GM12878 (cell line): Measurements from ENCODE around the gene NKX1-1. TPM values are rescaled to one million over a fixed set of nuclear protein-coding genes. Genes with fewer than 3 reads are reported as not detected.

Experiments
- ATAC-seq: fragments of 200-7000 bp; cut with Tn5 transposase; 3 replicates; pipeline ENCODE4 v1.9.1; 2020; ENCODE audit warnings: mild to moderate bottlenecking, moderate library complexity
- BruUV-seq: library from RNA; stranded (reverse); fragments of 400-500 nt; replicated peaks from 2 replicates; lab custom pipeline; 2021; lab: Mats Ljungman, UMichigan
- CTCF ChIA-PET: fragments of 300-600 bp; sonication (Branson Sonifier 250); formaldehyde crosslinking; extraction: SDS; loops from one replicate; lab custom pipeline; 2021; ENCODE audit warnings: inconsistent platforms; lab: Yijun Ruan, JAX
- POLR2A ChIA-PET: fragments of 350-600 bp; formaldehyde crosslinking; extraction: SDS; loops from one replicate; lab custom pipeline; 2021; ENCODE audit warnings: inconsistent platforms; lab: Charles Lee
- RAD21 ChIA-PET: fragments of 300-600 bp; sonication (Branson Sonifier 250); formaldehyde crosslinking; loops from one replicate; lab custom pipeline; 2023; ENCODE audit warnings: antibody characterized with exemption; ENCODE audit not compliant: unreplicated experiment; lab: Charles Lee
- SMC1A ChIA-PET: fragments of 300-600 bp; sonication (Branson Sonifier 250); formaldehyde crosslinking; loops from one replicate; lab custom pipeline; 2023; ENCODE audit not compliant: unreplicated experiment, uncharacterized antibody; lab: Charles Lee
- DNase-seq: peaks from one replicate; pipeline ENCODE4 v3.0.0-alpha.2; 2011; ENCODE audit warnings: low read depth, low spot score
- FAIRE-seq: peaks from 3 replicates; lab custom pipeline; 2011; peaks lifted over from hg19 to GRCh38; lab: Jason Lieb, UNC
- H2AFZ ChIP-seq: 2 replicates; pipeline ENCODE4 v1.6.0; 2011; ENCODE audit warnings: low read depth, low read length, control low read depth; ENCODE audit not compliant: control insufficient read depth
- H3K27ac ChIP-seq: 2 replicates; pipeline ENCODE4 v1.5.1; 2011; ENCODE audit warnings: control low read depth; ENCODE audit not compliant: control insufficient read depth, insufficient read depth
- H3K27me3 ChIP-seq, 2 experiments: replicated peaks in 1 of 2; 2 replicates each; pipeline versions ENCODE4 v1.6.0 to v1.6.1; 2011; ENCODE audit warnings: low read length in 1 of 2; ENCODE audit not compliant: control insufficient read depth in 2 of 2, insufficient read depth in 2 of 2
- H3K36me3 ChIP-seq, 2 experiments: 2 replicates each; pipeline ENCODE4 v1.5.1; 2011; ENCODE audit warnings: low read length in 1 of 2; ENCODE audit not compliant: control insufficient read depth in 2 of 2, insufficient read depth in 2 of 2
- H3K4me1 ChIP-seq: 2 replicates; pipeline ENCODE4 v1.6.1; 2011; ENCODE audit warnings: mild to moderate bottlenecking, low read length, moderate library complexity, mixed read lengths; ENCODE audit not compliant: control insufficient read depth, insufficient read depth
- H3K4me2 ChIP-seq: 2 replicates; pipeline ENCODE4 v1.6.0; 2011; ENCODE audit warnings: control low read depth; ENCODE audit not compliant: control insufficient read depth, insufficient read depth
- H3K4me3 ChIP-seq: fragments of 200-600 bp; sonication (generic); 2 replicates; pipeline ENCODE4 v1.5.1; 2016
- H3K79me2 ChIP-seq: 2 replicates; pipeline ENCODE4 v1.6.0; 2011; ENCODE audit warnings: low read length; ENCODE audit not compliant: control insufficient read depth, insufficient read depth
- H3K9ac ChIP-seq: 2 replicates; pipeline ENCODE4 v1.8.0; 2011; ENCODE audit warnings: low read length, control low read depth, mixed read lengths; ENCODE audit not compliant: control insufficient read depth, insufficient read depth
- H3K9me3 ChIP-seq: replicated peaks from 3 replicates; pipeline ENCODE4 v1.5.1; 2011; ENCODE audit warnings: mild to moderate bottlenecking, low read length; ENCODE audit not compliant: control insufficient read depth, insufficient read depth
- H4K20me1 ChIP-seq: 2 replicates; pipeline ENCODE4 v1.6.0; 2011; ENCODE audit not compliant: control insufficient read depth, insufficient read depth
- HSF1 ChIP-seq: fragments of 150-350 bp; IDR thresholded peaks from 2 replicates; pipeline ENCODE4 v1.6.1; 2014; ENCODE audit warnings: mild to moderate bottlenecking, low read depth, low read length
- MYB ChIP-seq: fragments of 150-350 bp; IDR thresholded peaks from 2 replicates; pipeline ENCODE4 v1.6.1; 2014; ENCODE audit warnings: mild to moderate bottlenecking, low read depth, low read length, borderline replicate concordance
- PKNOX1 ChIP-seq: fragments of 450-650 bp; IDR thresholded peaks from 2 replicates; pipeline ENCODE4 v1.6.1; 2016; ENCODE audit warnings: mild to moderate bottlenecking
- RBBP5 ChIP-seq: fragments of 200-600 bp; sonication (generic); conservative IDR thresholded peaks from 2 replicates; pipeline ENCODE4 v1.6.1; 2016
- SMAD5 ChIP-seq: IDR thresholded peaks from 2 replicates; pipeline ENCODE4 v1.6.1; 2016; ENCODE audit warnings: antibody characterized with exemption, low read depth
- SREBF2 ChIP-seq: IDR thresholded peaks from 2 replicates; pipeline ENCODE4 v1.6.1; 2012; ENCODE audit warnings: mild to moderate bottlenecking, low read length
- TCF12 ChIP-seq: IDR thresholded peaks from 2 replicates; pipeline ENCODE4 v1.6.1; 2011; ENCODE audit warnings: low read depth, mild to moderate bottlenecking, low read length
- WGBS: methylation state at CpG from one replicate; pipeline ENCODE4 v1.1.6; 2016; ENCODE audit warnings: low lambda C conversion rate; ENCODE audit not compliant: insufficient replicate concordance, insufficient coverage; ENCODE audit errors: missing lambda C conversion rate; 5-methylcytosine and 5-hydroxymethylcytosine counted together
- in situ Hi-C: fragments of 300-500 bp; cut with MboI; formaldehyde crosslinking; loops from 9 replicates; pipeline ENCODE4 v1.14.3; 2018; ENCODE audit warnings: mixed read lengths
- intact Hi-C: fragments of 100-400 bp; cut with micrococcal nuclease; formaldehyde crosslinking; loops from one replicate; pipeline ENCODE4 v1.14.2; 2022; ENCODE audit not compliant: unreplicated experiment
- polyA plus RNA-seq, 11 experiments: library from polyadenylated mRNA; depleted of rRNA in 4 of 11; unstranded in 6 of 11; stranded (reverse) in 5 of 11; fragments of >200 nt; fragmentation: Nextera tagmentation in 4 of 11; fragmentation: Illumina TruSeq in 1 of 11; extraction: Ambion mirVana in 4 of 11; extraction: Trizol in 1 of 11; gene quantifications; 1 replicate in 1 of 11; 2 replicates in 10 of 11; pipeline versions ENCODE4 v1.2.1 to v1.2.3, GENCODE V29; 2011 to 2016; ENCODE audit warnings: inconsistent platforms in 2 of 11, missing spikeins in 2 of 11, low read depth in 1 of 11
- total RNA-seq, 4 experiments: library from RNA; depleted of rRNA in 3 of 4; stranded (reverse); fragments of >200 nt in 3 of 4; fragmentation: Illumina TruSeq in 1 of 4; extraction: Trizol in 1 of 4; gene quantifications; 2 replicates each; pipeline versions ENCODE4 v1.2.1 to v1.2.3, GENCODE V29; 2013 to 2021

Gene NKX1-1
- total and polyA plus RNA-seq, 10 of the 15 experiments (the other 5 are each of a cell fraction or from before 2014, with no cell fraction given) = not detected

GRCh38 chr4:1367230-1367935 is 38.9 kb downstream of the NKX1-1 start:
- in situ Hi-C loops (no loop called here), intact Hi-C loops (no loop called here)
- BruUV-seq = no TSS peak
- Histone ChIP-seq H3K36me3 (no peaks in the 10 kb centered on the region), H2AFZ (no peak overlapping the region), H3K4me2 (no peak overlapping the region), H3K27ac (no peak overlapping the region), H3K79me2 (no peaks in the 10 kb centered on the region), H3K4me1 (no peaks in the 10 kb centered on the region), H3K9ac (no peak overlapping the region), H3K27me3 (no peaks in the 10 kb centered on the region), H3K9me3 (no peaks in the 10 kb centered on the region), H3K4me3 (no peak overlapping the region), H4K20me1 (no peaks in the 10 kb centered on the region)
- DNase-seq = no peak
- ChIA-PET CTCF (no interaction called here), SMC1A (no interaction called here), POLR2A (no interaction called here), RAD21 (no interaction called here)
- no peak for TF ChIP-seq SREBF2
- no peak for TF ChIP-seq MYB
- no peak for TF ChIP-seq HSF1
- no peak for TF ChIP-seq SMAD5
- TF ChIP-seq RBBP5 = no peak
- TF ChIP-seq PKNOX1 = no peak
- no peak for TF ChIP-seq TCF12
- no peak for FAIRE-seq
- ATAC-seq = no peak
- 89% methylated on average over 17 of the region's 17 CpGs for WGBS
